ENCODE results near the gene GJA1. TPM values are rescaled to one million over a fixed set of nuclear protein-coding genes. Genes with fewer than 3 reads are reported as not detected.

Gene GJA1
- total RNA-seq, 1 experiment from 2014 or later, result 528 TPM

GRCh38 chr6:121408321-121408720 is 27.1 kb upstream of the GJA1 start:
- Histone ChIP-seq H2AFZ (ENCODE audit: low read length) (no peak overlapping the region), H3K4me1 (ENCODE audit: insufficient read depth, low read length) (no peaks in the 10 kb centered on the region; the same call in 1 of the 2 replicates), H2AK5ac (ENCODE audit: insufficient read length, low read length) (no peak overlapping the region), H3K23me2 (ENCODE audit: insufficient read length, low read depth, low read length, poor library complexity, severe bottlenecking) (no peaks in the 10 kb centered on the region), H4K20me1 (ENCODE audit: control insufficient read depth, insufficient read depth, insufficient read length) (no peaks in the 10 kb centered on the region), H2BK120ac (ENCODE audit: low read depth, low read length, poor library complexity, severe bottlenecking) (no peak overlapping the region), H4K8ac (replicated peaks; ENCODE audit: insufficient read length, low read depth, low read length) (no peak overlapping the region), H2BK5ac (ENCODE audit: insufficient read length, low read length) (no peak overlapping the region), H2BK15ac (ENCODE audit: low read depth, low read length) (no peak overlapping the region), H3K9ac (ENCODE audit: extremely low read depth, insufficient read length, low read length) (no peak overlapping the region), H3K14ac (ENCODE audit: insufficient read depth, low read length) (no peak overlapping the region), H3K4ac (ENCODE audit: low read depth, low read length) (no peak overlapping the region), H3K79me1 (ENCODE audit: insufficient read depth, low read depth, low read length, poor library complexity, severe bottlenecking) (no peaks in the 10 kb centered on the region), H3K79me2 (ENCODE audit: insufficient read depth, low read length) (no peaks in the 10 kb centered on the region), H4K5ac (ENCODE audit: insufficient read length, low read depth, low read length) (no peak overlapping the region), H3T11ph (ENCODE audit: low read length) (no peak overlapping the region), H3K56ac (ENCODE audit: insufficient read length, low read depth, low read length) (no peak overlapping the region), H3K9me3 (ENCODE audit: control insufficient read depth, low read depth, low read length) (no peaks in the 10 kb centered on the region), H3K18ac (ENCODE audit: insufficient read length, low read depth, low read length) (no peak overlapping the region), H3K23ac (ENCODE audit: insufficient read length, low read depth, low read length) (no peak overlapping the region), H3K4me2 (ENCODE audit: insufficient read depth, insufficient read length, low read length) (no peak overlapping the region), H2BK12ac (ENCODE audit: insufficient read length, low read depth, low read length) (no peak overlapping the region), H2BK20ac (ENCODE audit: low read depth, low read length, poor library complexity, severe bottlenecking) (no peak overlapping the region), H3K27ac (ENCODE audit: insufficient read length, low read depth, low read length) (no peak overlapping the region), H3K27me3 (ENCODE audit: insufficient read depth, low read length) (no peaks in the 10 kb centered on the region), H4K91ac (ENCODE audit: insufficient read length, low read depth, low read length) (no peak overlapping the region)
- TF ChIP-seq CTCF (conservative IDR thresholded peaks at IDR 0.05), result no peak
- H3K36me3 Mint-ChIP-seq (ENCODE audit: insufficient read depth in 1 of 3, low read depth in 3 of 3), result no peaks in the 10 kb centered on the region
- no peaks in the 10 kb centered on the region for H3K9me3 Mint-ChIP-seq
- H3K4me1 Mint-ChIP-seq, result peaks cover 11 to 12% of the 10 kb centered on the region in 2 experiments
- H3K27me3 Mint-ChIP-seq (ENCODE audit: low read depth), result no peaks in the 10 kb centered on the region; the same call in 1 of the 2 replicates
- peak overlapping the region in 1 of 3 experiments; percentile 53; a peak in 1 of 7 replicates for H3K27ac Mint-ChIP-seq
- H3K4me3 Mint-ChIP-seq, result no peak overlapping the region
- no peak for DNase-seq
- WGBS (ENCODE audit: extremely low coverage, insufficient read length, low lambda C conversion rate), result no CpG with 5 or more reads among the region's 19 CpGs

All from H9 (cell line).